ENCODE results near the gene SLC5A3. TPM values are rescaled to one million over a fixed set of nuclear protein-coding genes. Genes with fewer than 3 reads are reported as not detected.

The SLC5A3 gene
- total RNA-seq, 1 experiment from 2014 or later, result 12.3 TPM

- Histone ChIP-seq H3K23ac (ENCODE audit: insufficient read length, low read depth, low read length) (no peak overlapping the region), H3K14ac (ENCODE audit: insufficient read depth, low read length) (no peak overlapping the region), H4K91ac (ENCODE audit: insufficient read length, low read depth, low read length) (no peak overlapping the region), H3K56ac (ENCODE audit: insufficient read length, low read depth, low read length) (no peak overlapping the region), H3K9ac (ENCODE audit: extremely low read depth, insufficient read length, low read length) (no peak overlapping the region), H3K23me2 (ENCODE audit: insufficient read length, low read depth, low read length, poor library complexity, severe bottlenecking) (no peaks in the 10 kb centered on the region), H3T11ph (ENCODE audit: low read length) (no peak overlapping the region), H2BK15ac (ENCODE audit: low read depth, low read length) (no peak overlapping the region), H2BK5ac (ENCODE audit: insufficient read length, low read length) (no peak overlapping the region), H3K18ac (ENCODE audit: insufficient read length, low read depth, low read length) (no peak overlapping the region), H2BK120ac (ENCODE audit: low read depth, low read length, poor library complexity, severe bottlenecking) (no peak overlapping the region), H3K4me1 (ENCODE audit: insufficient read depth, low read length) (no peaks in the 10 kb centered on the region), H3K4me2 (ENCODE audit: insufficient read depth, insufficient read length, low read length) (no peak overlapping the region), H2AK5ac (ENCODE audit: insufficient read length, low read length) (no peak overlapping the region), H2BK20ac (ENCODE audit: low read depth, low read length, poor library complexity, severe bottlenecking) (no peak overlapping the region), H3K4ac (ENCODE audit: low read depth, low read length) (no peak overlapping the region), H4K5ac (ENCODE audit: insufficient read length, low read depth, low read length) (no peak overlapping the region), H2AFZ (ENCODE audit: low read length) (no peak overlapping the region), H4K20me1 (ENCODE audit: control insufficient read depth, insufficient read depth, insufficient read length) (no peaks in the 10 kb centered on the region), H3K27me3 (ENCODE audit: insufficient read depth, low read length) (no peaks in the 10 kb centered on the region), H2BK12ac (ENCODE audit: insufficient read length, low read depth, low read length) (no peak overlapping the region), H3K79me2 (ENCODE audit: insufficient read depth, low read length) (no peaks in the 10 kb centered on the region), H3K9me3 (ENCODE audit: control insufficient read depth, low read depth, low read length) (no peaks in the 10 kb centered on the region), H3K27ac (ENCODE audit: insufficient read length, low read depth, low read length) (no peak overlapping the region), H4K8ac (replicated peaks; ENCODE audit: insufficient read length, low read depth, low read length) (no peak overlapping the region), H3K79me1 (ENCODE audit: insufficient read depth, low read depth, low read length, poor library complexity, severe bottlenecking) (no peaks in the 10 kb centered on the region)
- H3K27me3 Mint-ChIP-seq (ENCODE audit: low read depth), result no peaks in the 10 kb centered on the region; the same call in 1 of the 2 replicates
- no peak for DNase-seq
- H3K4me3 Mint-ChIP-seq, result no peak overlapping the region
- no peaks in the 10 kb centered on the region for H3K36me3 Mint-ChIP-seq (ENCODE audit: insufficient read depth in 1 of 3, low read depth in 3 of 3)
- no CpG with 5 or more reads among the region's 6 CpGs for WGBS (ENCODE audit: extremely low coverage, insufficient read length, low lambda C conversion rate)
- no peaks in the 10 kb centered on the region for H3K4me1 Mint-ChIP-seq
- TF ChIP-seq CTCF (conservative IDR thresholded peaks at IDR 0.05), result no peak
- no peak overlapping the region for H3K27ac Mint-ChIP-seq
- no peaks in the 10 kb centered on the region for H3K9me3 Mint-ChIP-seq
Measured at GRCh38 chr21:34046917-34047316, 26.5 kb upstream of the SLC5A3 start.
